GM19023 (cell line): Measurements from ENCODE around the gene ATG9B.

Experiments used
- ATAC-seq: cut with Tn5 transposase; IDR thresholded peaks from one replicate; pipeline ENCODE4 v1.9.1; 2021; ENCODE audit warnings: mild to moderate bottlenecking, moderate library complexity; ENCODE audit not compliant: unreplicated experiment

Gene ATG9B

DNA sequence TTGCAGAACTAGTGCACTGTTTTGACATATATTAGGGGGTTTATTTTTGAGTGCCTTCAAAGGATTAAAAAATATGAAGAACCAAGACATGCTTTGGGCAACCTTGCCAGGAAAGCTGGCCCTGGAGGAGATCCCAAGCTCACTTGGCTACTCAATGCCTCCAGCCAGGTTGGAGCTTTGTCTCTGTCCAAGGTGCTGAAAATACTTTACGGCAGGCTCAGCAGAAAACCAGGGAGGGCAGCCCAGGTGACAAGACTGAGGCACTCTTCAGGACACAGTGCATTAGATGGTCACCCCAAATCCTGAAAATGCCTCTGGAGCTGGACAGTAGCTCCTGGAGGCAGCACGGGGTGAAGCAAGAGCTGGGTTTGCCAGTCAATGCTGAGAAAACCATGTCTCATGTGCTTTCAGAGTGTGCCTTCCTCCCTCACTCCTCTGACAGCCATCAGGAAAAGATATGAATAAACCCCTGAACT lies 40.4 kb downstream of the ATG9B start:
- ATAC-seq, result no peak

DNA sequence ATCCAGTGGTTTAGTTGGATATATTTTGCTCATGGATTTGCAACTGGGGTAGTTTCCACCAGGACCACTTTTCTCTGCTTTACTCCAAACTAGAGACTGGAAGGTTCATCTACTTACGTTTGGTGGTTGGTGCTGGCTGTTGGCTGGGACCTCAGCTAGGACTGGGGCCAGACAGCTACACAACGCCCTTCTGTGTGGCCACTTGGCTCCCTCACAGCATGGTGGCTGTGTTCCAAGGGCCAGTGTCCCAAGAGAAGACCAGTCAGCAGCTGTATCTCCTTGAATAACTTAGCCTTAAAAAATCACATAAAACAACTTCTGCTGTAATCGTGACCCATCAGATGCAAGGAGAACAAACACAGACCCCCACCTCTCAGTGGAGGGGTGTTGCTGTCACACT lies 41.9 kb downstream of the ATG9B start:
- ATAC-seq, result no peak

DNA sequence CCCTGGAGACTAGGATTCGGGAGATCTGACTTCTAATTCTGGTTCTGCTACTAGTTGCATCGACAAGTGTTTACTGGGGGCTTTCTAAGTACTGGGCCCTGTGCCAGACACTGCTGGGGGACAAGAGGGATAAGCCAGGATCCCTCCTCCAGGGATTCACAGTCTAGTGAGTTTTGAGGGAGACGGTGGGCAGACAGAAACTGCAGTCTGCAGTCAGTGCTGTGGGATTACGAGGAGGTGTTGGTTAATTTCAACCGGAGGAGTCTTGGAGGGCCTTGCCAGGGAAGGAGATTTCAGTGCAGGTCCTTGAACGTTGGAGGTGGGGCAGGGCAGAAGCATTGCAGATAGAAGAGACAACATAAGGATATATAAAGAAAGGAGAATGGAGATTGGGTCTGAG lies 42.6 kb downstream of the ATG9B start:
- no peak for ATAC-seq

DNA sequence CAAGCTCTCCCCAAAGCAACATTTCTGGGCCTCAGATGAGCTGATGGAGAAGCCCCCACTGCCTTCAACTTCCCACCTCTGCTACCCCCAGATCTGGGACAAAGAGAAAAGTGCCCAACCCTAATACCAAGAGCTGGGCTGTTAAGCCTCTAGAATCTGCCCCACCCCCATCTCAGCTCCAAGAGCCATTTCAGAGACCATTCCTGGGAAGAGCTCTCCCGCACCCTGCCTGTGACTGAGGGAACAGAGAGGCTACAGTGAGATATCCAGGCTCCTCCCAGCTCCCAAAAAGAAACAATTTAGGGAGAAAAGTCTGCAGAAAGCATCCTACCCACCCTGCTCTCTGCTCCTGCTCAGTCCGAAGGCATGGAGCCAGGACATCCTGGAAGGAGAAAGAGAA lies 43.6 kb downstream of the ATG9B start:
- no peak for ATAC-seq

DNA sequence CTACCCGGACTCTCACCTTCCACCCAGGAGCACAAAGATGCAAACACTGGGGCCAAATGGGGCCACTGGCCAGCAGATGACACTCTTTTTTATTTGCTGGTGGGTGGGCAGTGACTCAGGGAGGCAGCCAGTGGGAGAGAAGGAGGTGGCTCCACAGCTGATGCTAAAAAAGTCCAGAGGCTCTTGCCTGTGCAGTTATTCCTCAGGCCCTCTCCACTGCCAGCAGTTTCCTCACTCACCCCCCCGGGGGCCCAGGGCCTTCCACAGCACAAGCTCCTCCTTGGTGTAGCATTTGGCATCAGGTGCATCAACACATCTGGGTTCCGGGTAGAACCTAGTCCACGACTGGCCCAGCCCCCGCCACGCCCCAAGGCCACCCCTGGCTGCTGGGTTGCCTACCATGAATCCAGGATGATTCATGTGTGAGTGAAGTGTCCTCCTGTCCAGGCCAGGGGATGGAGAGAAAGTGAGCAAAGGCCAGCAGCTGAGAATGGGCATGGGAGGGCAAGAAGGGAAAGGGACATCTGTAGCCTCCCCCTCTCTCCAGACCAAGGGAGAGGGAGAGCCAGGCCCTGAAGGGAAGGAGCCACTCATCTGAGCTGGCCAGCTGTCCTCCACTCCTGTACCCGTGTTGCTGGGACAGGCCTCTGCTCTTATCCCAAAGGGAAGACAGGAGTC lies 44.4 kb downstream of the ATG9B start:
- no peak for ATAC-seq

DNA sequence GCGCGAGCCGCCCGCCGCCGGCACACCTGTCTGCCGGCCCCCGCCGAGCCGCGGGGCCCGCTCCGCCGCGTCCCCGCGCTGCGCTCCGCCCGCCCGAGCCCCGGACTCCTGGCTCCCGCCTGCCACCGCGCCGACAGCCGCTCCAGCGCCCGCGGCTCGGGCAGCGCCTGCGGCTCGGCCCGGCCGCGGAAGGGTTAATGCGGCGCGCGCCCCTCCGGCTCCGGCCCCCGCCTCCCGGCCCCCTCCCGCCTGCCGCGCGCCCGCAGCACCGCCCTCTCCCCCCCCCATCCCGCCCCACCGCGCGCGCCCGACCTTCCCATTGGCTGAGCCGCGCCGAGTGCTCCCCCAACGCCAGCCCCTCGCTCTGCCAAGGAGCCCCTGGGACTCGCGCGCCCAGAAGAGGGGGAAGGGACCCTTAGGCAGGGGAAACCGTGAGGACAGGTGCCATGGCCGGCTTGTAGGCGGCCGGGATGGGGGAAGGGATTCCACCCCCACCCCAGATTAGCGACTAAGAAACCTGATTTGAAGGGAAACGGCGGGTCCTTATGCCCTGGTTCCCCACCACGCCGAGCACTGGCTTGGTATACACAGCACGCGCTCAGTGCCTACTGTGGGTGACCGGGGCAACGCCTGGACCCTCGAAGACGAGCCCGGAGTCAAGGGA lies 46.0 kb downstream of the ATG9B start, which contains the start of gene KCNH2:
KCNH2 (minus strand) TSS at position 196 of the 664 bp plus-strand sequence. CDS start 408 bp downstream, outside the sequence.
- ATAC-seq, result no peak

DNA sequence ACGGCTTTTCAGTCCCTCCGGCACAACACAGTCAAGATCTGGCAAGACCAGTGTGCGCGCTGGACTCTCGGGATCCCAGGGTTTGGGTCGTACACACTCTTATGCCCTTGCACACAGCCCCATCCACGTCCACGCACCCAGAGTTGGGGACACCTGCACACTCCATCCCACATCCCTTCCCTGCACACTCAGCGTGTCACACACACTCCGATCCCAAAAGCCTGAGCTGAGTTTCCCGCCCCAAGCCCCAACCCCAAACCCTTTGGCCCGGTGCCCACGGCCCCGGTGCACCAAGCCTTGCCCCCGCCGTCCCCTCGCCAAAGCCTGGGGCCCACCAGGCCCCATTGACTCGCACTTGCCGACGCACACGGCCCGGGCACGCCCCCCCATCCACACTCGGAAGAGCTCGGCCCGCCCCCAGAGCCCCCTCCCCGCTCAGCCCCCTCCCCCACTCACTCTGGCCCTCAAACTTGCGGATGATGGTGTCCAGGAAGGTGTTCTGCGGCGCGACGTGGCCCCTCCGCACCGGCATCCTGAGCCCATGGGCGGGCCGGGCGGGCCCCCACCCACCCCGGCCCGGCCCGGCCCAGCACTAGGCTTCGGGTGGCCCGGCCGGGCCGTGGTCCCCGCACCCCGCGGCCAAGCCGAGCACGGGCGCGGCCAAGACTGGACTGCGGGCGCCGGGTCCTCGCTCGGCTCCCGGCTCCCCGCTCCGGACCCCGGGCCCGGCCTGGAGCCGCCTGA lies 46.7 kb downstream of the ATG9B start:
- ATAC-seq, result no peak

DNA sequence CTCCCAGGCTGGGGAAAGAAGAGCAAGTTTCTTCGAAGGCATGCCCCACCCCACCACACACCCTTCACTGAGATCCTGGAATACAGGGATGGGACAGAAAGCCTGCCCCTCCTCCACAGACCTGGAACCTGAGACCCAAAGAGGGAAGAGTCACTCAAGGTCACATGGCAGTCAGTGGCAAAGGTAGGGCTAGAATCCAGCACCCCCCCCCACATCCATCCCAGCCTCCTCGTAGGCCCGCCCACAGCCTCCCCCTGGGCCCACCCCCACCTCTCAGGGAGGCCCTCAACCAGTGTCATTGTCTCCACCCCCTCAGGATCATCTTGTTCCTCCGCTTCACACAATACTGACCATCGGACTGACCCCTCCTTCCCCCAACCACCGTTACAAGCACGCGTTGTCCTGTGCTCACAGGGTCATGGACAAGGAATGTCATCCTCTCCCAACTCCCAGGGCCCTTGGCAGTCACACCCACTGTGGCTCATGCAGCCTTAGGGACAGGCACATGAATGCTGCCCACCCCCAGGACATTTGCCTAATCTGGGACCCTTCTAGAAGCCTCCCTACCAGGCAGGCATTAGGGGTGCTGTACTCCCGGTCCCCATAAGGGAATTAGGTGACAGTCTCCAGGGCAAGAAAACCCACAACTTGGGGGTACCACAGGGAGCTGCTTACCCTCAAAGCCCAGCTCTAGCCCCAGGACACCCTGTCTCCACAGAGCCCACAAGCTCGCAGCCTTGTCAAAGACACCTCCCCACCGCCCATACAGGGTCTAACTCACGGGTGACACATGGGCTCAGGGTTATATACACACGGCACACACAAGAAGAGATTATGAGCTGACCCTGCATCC lies 47.5 kb downstream of the ATG9B start:
- no peak for ATAC-seq

DNA sequence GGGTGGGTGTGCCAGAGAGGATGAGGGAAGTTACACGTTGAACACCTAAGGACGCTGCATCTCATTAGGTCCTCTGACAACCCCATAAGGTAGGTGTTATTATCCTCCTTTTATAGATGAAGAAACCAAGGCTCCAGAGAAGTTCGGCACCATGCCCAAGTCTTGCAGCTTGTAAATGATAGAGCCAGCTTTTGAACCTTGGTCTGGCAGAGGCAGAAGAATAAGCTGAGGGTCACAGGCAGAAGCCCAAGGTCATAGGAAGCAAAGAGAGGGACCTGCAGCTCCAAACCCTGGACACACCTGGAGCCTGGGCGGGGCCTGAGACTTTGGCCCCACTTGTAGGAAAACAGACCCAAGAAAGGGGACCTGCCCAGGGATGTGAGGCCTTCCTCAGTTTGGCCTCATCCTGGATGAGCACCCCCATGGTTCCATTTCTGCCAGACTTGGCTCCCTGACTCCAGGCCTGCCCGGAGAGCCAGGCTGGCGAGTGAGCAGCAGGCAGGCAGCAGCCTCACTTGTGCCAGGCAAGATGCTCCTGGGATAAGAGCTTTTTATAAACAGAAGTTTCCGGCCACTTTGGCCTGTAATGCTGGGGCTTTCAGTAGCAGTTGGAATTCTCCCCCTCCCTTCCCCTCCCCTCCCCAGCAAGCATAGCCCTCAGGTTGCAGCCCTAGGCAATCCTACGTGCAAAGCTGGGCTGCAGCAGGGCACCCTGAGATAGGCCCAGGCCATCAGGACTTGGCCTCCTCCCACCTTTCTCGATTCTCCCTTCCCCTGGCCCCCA lies 48.6 kb downstream of the ATG9B start:
- no peak for ATAC-seq

DNA sequence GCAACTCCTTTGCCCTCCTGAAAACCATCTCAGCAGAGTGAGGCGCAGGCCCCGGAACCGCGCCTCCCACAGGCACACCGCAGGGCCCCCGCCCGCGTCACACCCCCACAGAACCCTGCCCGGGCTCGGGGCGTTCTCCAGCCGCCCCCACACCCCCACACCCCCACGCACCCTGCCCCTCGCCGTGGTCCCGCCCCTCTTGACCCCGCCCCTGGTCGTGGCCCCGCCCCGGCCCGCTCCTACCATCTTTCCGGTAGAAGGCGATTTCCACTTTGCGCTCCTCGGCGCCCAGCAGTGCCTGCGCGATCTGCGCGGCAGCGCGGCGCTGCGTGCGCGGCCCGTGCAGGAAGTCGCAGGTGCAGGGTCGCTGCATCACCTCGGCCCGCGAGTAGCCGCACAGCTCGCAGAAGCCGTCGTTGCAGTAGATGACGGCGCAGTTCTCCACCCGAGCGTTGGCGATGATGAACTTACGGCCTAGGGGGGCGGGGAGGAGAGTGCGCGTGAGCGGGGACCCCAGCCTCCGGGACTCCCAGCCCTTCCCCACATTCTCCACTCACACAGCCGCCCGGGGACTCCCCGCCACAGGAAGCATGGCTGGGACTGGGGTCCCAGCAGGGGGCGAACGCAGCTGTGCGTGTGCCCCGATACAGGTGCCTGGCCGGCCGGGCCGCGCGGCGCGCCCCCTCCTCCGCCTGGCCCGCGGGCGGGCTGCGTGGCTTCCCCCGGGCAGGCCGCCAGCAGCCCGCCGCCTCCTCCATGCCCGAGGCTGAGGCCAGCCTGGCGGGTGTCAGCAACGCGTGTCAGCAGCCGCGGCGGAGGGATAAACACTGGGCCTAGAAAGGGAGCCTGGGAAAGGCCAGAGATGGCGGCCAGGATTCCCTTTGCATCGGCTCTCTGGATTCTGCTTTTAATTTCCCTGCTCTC lies 49.6 kb downstream of the ATG9B start:
- ATAC-seq, result peak; percentile 62

DNA sequence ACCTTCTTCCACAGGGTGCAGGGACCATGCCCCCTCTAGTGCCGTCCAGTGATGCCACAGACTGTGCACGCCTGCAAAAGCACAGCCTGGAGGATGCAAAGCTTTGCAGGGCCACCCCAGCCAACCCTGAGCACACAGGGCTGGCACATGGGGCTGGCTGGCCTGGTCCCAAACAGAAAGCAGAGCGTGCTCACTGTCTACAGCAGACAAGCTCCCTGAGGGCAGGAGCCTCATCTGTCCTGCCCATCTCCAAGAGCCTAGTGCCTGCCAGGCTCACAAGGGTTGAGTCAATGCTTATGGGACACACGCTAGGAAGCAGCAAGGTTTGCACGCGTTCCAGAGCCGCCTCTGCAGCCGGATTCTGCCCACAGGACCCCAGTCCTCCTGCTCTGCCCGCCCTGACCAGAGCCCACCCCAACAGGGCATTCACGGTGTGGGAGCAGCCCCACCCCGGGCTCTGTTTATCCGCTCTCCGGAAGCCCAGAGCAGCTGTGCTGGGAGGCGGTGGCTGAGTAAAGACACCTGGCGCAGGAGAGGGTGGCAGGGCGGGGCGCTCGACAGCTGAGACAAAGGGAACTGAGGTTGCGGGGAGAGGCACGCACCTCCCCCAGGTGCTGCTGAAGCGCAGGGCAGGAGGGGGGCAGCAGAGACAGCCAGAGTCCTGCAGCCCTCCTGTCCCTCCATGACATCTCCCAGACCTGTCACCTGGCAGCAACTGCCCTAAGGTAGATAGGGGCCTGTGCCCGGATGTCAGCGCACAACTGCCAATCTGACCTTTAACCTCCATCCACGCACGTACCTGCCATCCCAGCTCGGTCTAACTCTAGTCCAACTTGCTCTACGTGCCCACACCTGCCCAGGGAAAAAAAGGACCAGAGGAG lies 50.5 kb downstream of the ATG9B start:
- peak; percentile 1 for ATAC-seq

DNA sequence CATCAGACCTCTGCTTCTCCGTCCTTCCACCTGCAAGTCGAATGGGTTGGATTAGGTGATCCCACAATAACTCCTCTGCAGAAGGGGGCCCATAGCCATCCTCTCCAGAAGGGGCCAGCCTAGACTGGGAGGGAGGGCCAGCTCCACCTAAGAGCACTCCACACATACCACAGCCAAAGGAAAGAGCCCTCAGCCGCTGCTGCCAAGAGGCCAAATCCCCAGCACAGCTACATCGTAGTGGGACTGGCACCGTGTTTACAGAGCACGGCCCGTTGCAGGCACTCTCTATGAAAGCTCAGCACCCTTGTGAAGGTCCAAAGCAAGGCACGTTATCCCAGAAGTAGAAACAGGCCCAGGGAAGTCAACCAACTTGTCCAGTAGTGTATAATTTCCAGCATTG lies 51.6 kb downstream of the ATG9B start:
- no peak for ATAC-seq

DNA sequence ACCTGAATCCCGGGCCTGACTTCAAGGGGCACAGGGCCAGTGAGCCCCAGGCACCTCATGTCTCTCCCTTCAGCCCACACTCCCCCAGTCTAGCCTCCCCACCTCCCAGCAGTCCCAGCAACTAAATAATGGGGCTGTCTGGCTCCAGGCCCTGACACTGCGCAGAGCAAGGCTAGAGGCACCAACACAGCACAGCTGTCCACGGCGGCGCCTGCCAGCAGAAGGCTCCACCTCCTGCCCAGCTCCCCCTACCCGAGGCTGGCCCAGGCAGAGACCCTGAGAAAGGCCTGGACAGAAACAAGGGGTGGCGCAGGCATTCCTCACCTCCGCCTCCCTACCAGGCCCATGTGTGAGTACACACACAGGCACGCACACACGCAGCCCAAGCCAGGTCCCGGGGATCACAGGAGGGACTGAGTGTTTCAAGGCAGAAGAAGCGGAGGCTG lies 52.2 kb downstream of the ATG9B start:
- ATAC-seq, result no peak

DNA sequence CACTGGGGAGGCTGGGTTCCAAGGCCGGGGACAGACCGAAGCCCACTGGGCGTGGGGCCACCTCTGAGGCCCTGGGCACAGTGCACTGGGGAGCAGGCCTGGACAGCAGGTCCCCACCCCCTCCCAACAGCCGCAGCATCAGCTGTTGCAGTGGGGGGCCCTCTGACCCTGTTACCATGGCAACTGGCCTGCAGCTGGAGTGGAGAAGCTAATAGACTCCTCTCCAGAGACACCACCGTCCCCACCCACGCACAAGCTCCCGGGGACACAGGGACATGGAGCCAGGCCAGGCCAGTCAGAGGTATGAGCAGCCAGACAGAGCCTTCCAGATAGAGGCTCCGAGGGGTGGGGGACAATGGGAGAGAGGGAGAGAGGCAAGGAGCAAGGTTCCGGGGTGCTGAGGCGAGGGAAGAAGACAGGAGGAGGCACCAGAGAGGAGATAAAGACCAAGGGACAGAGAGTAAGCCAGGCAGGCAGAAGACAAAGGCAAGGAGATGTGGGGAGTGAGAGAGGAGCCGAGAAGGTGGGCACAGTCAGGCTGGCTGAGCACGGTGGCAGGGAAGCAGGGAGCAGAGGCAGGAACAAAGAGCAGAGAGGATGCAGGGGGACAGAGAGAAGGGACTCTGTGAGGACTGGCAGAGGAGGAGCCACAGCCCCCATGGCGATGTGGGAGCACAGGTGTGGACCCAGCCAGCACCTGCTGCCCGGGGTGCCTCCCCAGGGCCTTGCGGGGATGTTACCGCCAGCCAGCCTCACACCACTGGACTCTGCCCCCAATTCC lies 52.9 kb downstream of the ATG9B start:
- no peak for ATAC-seq

DNA sequence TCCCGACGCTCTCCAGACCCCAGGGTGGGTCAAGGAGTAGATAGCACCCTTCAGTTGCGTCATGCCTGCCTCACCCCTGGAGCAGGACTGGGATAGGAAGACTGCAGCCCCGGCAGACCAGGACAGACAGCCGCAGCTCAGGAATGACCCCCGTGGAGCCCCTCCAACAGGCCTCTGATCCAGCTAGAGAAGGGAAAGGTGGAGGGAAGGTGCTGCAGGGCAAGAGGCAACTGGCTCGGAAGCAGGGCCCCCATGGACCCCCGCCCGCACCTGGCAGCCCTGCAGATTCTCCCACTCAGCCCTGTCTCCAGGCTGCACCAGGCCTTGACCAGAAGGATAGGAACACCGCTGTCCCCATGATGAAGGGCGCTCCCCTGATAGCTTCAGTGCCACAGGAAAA lies 53.9 kb downstream of the ATG9B start:
- ATAC-seq, result no peak

DNA sequence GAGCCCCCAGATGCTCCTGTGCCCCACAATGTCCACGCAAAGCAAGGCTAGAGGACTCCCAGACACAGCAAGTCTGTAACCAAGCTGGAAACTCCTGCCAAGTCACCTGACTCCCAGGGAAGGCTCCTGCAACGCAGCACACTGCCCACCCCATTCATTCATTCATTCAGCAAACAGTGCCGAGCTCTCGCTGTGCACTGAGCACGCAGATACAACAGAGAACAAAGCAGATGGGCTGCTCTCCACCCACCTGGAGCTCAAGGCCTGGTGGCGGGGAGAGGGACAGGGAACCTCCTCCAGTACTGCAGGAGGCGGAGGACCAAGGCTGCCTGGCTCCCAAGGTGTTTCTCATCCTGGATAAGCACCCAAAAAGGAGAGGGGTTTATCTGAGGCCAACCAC lies 54.8 kb downstream of the ATG9B start:
- no peak for ATAC-seq

DNA sequence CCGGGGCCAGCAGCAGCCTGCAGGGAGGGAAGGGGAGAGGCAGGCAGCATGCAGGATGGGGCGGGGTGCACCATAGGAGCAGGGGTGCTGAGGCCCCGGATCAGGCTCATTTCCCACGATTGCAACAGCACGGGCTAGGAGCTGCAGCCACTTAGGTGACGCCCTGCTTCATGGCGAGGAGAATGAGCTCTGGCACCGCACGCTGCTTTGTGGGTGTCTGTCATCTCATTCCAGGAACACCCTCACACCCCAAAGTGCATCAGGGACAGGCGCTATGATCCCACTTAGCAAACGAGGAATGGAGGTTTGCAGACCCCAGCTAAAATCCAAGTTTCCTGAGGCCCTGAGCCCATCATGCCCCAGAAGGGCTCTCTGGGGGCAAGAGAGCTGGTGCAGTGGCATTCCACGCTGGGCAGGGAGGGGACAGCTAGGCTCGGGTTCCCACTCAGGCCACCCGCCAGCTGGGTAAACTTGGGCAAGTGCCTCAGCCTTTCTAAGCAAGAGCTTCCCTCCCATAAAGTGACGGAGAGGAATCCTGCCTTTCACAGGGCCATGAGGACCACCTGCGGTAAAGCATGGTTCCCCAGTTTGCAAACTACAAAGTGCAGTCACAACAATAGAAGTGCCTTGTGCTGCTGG lies 55.4 kb downstream of the ATG9B start:
- no peak for ATAC-seq
